GM19239 (cell line): Measurements from ENCODE around the gene FBLL1.
"Not testable (repeated sequence)": the region's sequence is repeated elsewhere in the genome, so short reads cannot be mapped to it uniquely, and the experiment has no call there.

Experiments used
- DNase-seq: peaks from one replicate; pipeline ENCODE4 v3.0.0; 2011; ENCODE audit warnings: low spot score; ENCODE audit not compliant: insufficient read length
- FAIRE-seq: peaks from 2 replicates; lab custom pipeline; 2011; peaks lifted over from hg19 to GRCh38; lab: Jason Lieb, UNC

Gene FBLL1

GRCh38 chr5:168528521-168529373, at the start of gene FBLL1:
Gene FBLL1, plus strand, starts transcription at chr5:168529305. Its CDS starts 200 bp downstream, at chr5:168529505.
- FAIRE-seq, result no peak
- no peak for DNase-seq

- no peak for FAIRE-seq
- no peak for DNase-seq
Observed at GRCh38 chr5:168480601-168481000, 48.5 kb upstream of the FBLL1 start.

- FAIRE-seq (peak; percentile 86), DNase-seq (peak; percentile 46)
Observed at GRCh38 chr5:168481330-168481788, 47.7 kb upstream of the FBLL1 start.

- FAIRE-seq, result no peak
Observed at GRCh38 chr5:168482361-168482760, 46.7 kb upstream of the FBLL1 start.

GRCh38 chr5:168486136-168486879, 42.8 kb upstream of the FBLL1 start, which contains the start of gene RARS1:
Gene RARS1, plus strand, starts transcription at chr5:168486471. Its CDS starts 28 bp downstream, at chr5:168486499.
- FAIRE-seq, result peak; percentile 93
- DNase-seq, result peak; percentile 81

More at GRCh38 chr5:168482361-168482760, 46.7 kb upstream of the FBLL1 start:
- no peak for DNase-seq

- FAIRE-seq (no peak), DNase-seq (no peak)
Observed at GRCh38 chr5:168489059-168489458, 40.0 kb upstream of the FBLL1 start.

- FAIRE-seq (no peak), DNase-seq (no peak)
Observed at GRCh38 chr5:168494057-168494555, 35.0 kb upstream of the FBLL1 start.

GRCh38 chr5:168502563-168503237, 26.4 kb upstream of the FBLL1 start:
- FAIRE-seq (no peak), DNase-seq (no peak)

GRCh38 chr5:168513861-168514428, 15.2 kb upstream of the FBLL1 start:
- FAIRE-seq, result no peak
- DNase-seq, result no peak

GRCh38 chr5:168525856-168526255, 3.2 kb upstream of the FBLL1 start:
- FAIRE-seq (no peak), DNase-seq (no peak)

GRCh38 chr5:168527756-168528295, 1.3 kb upstream of the FBLL1 start:
- FAIRE-seq (no peak), DNase-seq (no peak)

- FAIRE-seq, result no peak
Observed at GRCh38 chr5:168529374-168530234, 499 bp downstream of the FBLL1 start.

GRCh38 chr5:168530621-168531150, 1.6 kb downstream of the FBLL1 start:
- DNase-seq, result no peak
- no peak for FAIRE-seq

More at GRCh38 chr5:168529374-168530234, 499 bp downstream of the FBLL1 start:
- DNase-seq, result no peak

- no peak for FAIRE-seq
Observed at GRCh38 chr5:168531191-168531590, 2.1 kb downstream of the FBLL1 start.

GRCh38 chr5:168531987-168532864, 3.1 kb downstream of the FBLL1 start:
- FAIRE-seq (no peak), DNase-seq (no peak)

More at GRCh38 chr5:168531191-168531590, 2.1 kb downstream of the FBLL1 start:
- DNase-seq, result no peak

GRCh38 chr5:168534351-168534750, 5.2 kb downstream of the FBLL1 start:
- FAIRE-seq, DNase-seq: not testable (repeated sequence)

- DNase-seq (no peak), FAIRE-seq (no peak)
Observed at GRCh38 chr5:168537176-168537575, 8.1 kb downstream of the FBLL1 start.
